ACC112 (cell line): ENCODE data around the gene JMJD1C.
"Not testable (repeated sequence)": the region's sequence is repeated elsewhere in the genome, so short reads cannot be mapped to it uniquely, and the experiment has no call there.

ENCODE experiments used
- H2AFZ ChIP-seq: fragments of 200-600 bp; sonication (generic); one replicate; pipeline ENCODE4 v1.6.0; 2017; ENCODE audit warnings: antibody characterized with exemption, low read length; ENCODE audit not compliant: unreplicated experiment
- H3K27ac ChIP-seq: fragments of 200-600 bp; sonication (generic); 2 replicates; pipeline ENCODE4 v1.5.1; 2014; ENCODE audit warnings: low read depth, mild to moderate bottlenecking, antibody characterized with exemption, low read length, moderate library complexity
- H3K27me3 ChIP-seq: fragments of 200-600 bp; sonication (generic); 2 replicates; pipeline ENCODE4 v1.6.1; 2014; ENCODE audit warnings: mild to moderate bottlenecking, antibody characterized with exemption, low read length, moderate library complexity, mixed read lengths; ENCODE audit not compliant: insufficient read depth
- H3K36me3 ChIP-seq: fragments of 200-600 bp; sonication (generic); 2 replicates; pipeline ENCODE4 v1.6.1; 2016; ENCODE audit warnings: mild to moderate bottlenecking, antibody characterized with exemption, low read length, moderate library complexity, mixed read lengths; ENCODE audit not compliant: insufficient read depth
- H3K4me1 ChIP-seq: fragments of 200-600 bp; sonication (generic); one replicate; pipeline ENCODE4 v1.6.1; 2016; ENCODE audit warnings: low read length, mixed read lengths; ENCODE audit not compliant: insufficient read depth, unreplicated experiment, control insufficient read depth
- H3K4me3 ChIP-seq: fragments of 200-600 bp; sonication (generic); 2 replicates; pipeline ENCODE4 v1.5.1; 2014; ENCODE audit warnings: mild to moderate bottlenecking, low read depth, low read length
- H3K79me2 ChIP-seq: fragments of 200-600 bp; sonication (generic); one replicate; pipeline ENCODE4 v1.6.0; 2016; ENCODE audit warnings: low read length; ENCODE audit not compliant: control insufficient read depth, unreplicated experiment, insufficient read depth

The JMJD1C gene

GRCh38 chr10:63161592-63161991 is 304.2 kb downstream of the JMJD1C start:
- Histone ChIP-seq H3K4me1 (peaks cover 3% of the 10 kb centered on the region), H3K27ac (no peak overlapping the region), H3K27me3 (no peaks in the 10 kb centered on the region), H2AFZ (no peak overlapping the region), H3K79me2 (no peaks in the 10 kb centered on the region), H3K4me3 (no peak overlapping the region), H3K36me3 (no peaks in the 10 kb centered on the region)

- no peak overlapping the region for H2AFZ ChIP-seq
- no peak overlapping the region for H3K27ac ChIP-seq
- no peaks in the 10 kb centered on the region for H3K27me3 ChIP-seq
- H3K79me2 ChIP-seq, result no peaks in the 10 kb centered on the region
- no peak overlapping the region for H3K4me3 ChIP-seq
- H3K36me3 ChIP-seq, result no peaks in the 10 kb centered on the region; the same call in 1 of the 2 replicates
- H3K4me1 ChIP-seq, result no peaks in the 10 kb centered on the region
These were observed 307.7 kb downstream of the JMJD1C start for GRCh38 chr10:63157845-63158624.

- peaks cover 5% of the 10 kb centered on the region for H3K79me2 ChIP-seq
- H3K36me3 ChIP-seq, result peaks cover 10% of the 10 kb centered on the region
- no peak overlapping the region for H3K27ac ChIP-seq
- no peaks in the 10 kb centered on the region for H3K27me3 ChIP-seq
- H3K4me3 ChIP-seq, result no peak overlapping the region
- no peak overlapping the region for H2AFZ ChIP-seq
- H3K4me1 ChIP-seq, result no peaks in the 10 kb centered on the region
These were observed 309.5 kb downstream of the JMJD1C start for GRCh38 chr10:63156236-63156635.

GRCh38 chr10:63155388-63156020 is 310.3 kb downstream of the JMJD1C start:
- Histone ChIP-seq H3K79me2 (peaks cover 9% of the 10 kb centered on the region), H3K27me3 (no peaks in the 10 kb centered on the region), H2AFZ (no peak overlapping the region), H3K4me3 (no peak overlapping the region), H3K27ac (no peak overlapping the region), H3K4me1 (no peaks in the 10 kb centered on the region), H3K36me3 (peaks cover 14% of the 10 kb centered on the region)

- H3K27me3 ChIP-seq, result no peaks in the 10 kb centered on the region
- H2AFZ ChIP-seq, result no peak overlapping the region
- H3K27ac ChIP-seq, result no peak overlapping the region
- no peaks in the 10 kb centered on the region for H3K4me1 ChIP-seq
- H3K36me3 ChIP-seq, result peaks cover 14% of the 10 kb centered on the region
- no peak overlapping the region for H3K4me3 ChIP-seq
- H3K79me2 ChIP-seq, result peaks cover 9% of the 10 kb centered on the region
These were observed 311.0 kb downstream of the JMJD1C start for GRCh38 chr10:63154546-63155387.

GRCh38 chr10:63153868-63154545 is 311.8 kb downstream of the JMJD1C start:
- H3K36me3 ChIP-seq, result peaks cover 14% of the 10 kb centered on the region
- H3K27me3 ChIP-seq, H3K4me3 ChIP-seq, H2AFZ ChIP-seq, H3K4me1 ChIP-seq, H3K27ac ChIP-seq: not testable (repeated sequence)
- H3K79me2 ChIP-seq, result peaks cover 15% of the 10 kb centered on the region

GRCh38 chr10:63150745-63151144 is 315.0 kb downstream of the JMJD1C start:
- H3K79me2 ChIP-seq, result peaks cover 41% of the 10 kb centered on the region
- H3K36me3 ChIP-seq, result peaks cover 19% of the 10 kb centered on the region
- H3K27ac ChIP-seq, result no peak overlapping the region
- no peaks in the 10 kb centered on the region for H3K27me3 ChIP-seq
- H3K4me3 ChIP-seq, result no peak overlapping the region
- no peak overlapping the region for H2AFZ ChIP-seq
- H3K4me1 ChIP-seq, result peaks cover 8% of the 10 kb centered on the region

- H3K27ac ChIP-seq, result no peak overlapping the region
- H2AFZ ChIP-seq, result no peak overlapping the region
- peaks cover 10% of the 10 kb centered on the region; the same call in 1 of the 2 replicates for H3K36me3 ChIP-seq
- H3K4me3 ChIP-seq, result no peak overlapping the region
- H3K79me2 ChIP-seq, result peaks cover 76% of the 10 kb centered on the region
- H3K27me3 ChIP-seq, result no peaks in the 10 kb centered on the region
- peaks cover 18% of the 10 kb centered on the region for H3K4me1 ChIP-seq
These were observed 319.3 kb downstream of the JMJD1C start for GRCh38 chr10:63146503-63146902.

GRCh38 chr10:63145782-63146181 is 320.0 kb downstream of the JMJD1C start:
- H3K79me2 ChIP-seq, result peaks cover 79% of the 10 kb centered on the region
- H3K4me1 ChIP-seq, result peaks cover 21% of the 10 kb centered on the region
- no peak overlapping the region for H3K27ac ChIP-seq
- no peak overlapping the region for H2AFZ ChIP-seq
- H3K27me3 ChIP-seq, result no peaks in the 10 kb centered on the region
- H3K36me3 ChIP-seq, result peaks cover 6% of the 10 kb centered on the region
- H3K4me3 ChIP-seq, result no peak overlapping the region; the same call in 1 of the 2 replicates

GRCh38 chr10:63143987-63144386 is 321.8 kb downstream of the JMJD1C start:
- Histone ChIP-seq H3K27me3 (no peaks in the 10 kb centered on the region), H3K36me3 (peaks cover 8% of the 10 kb centered on the region), H3K27ac (no peak overlapping the region), H2AFZ (no peak overlapping the region), H3K4me3 (no peak overlapping the region), H3K4me1 (peaks cover 21% of the 10 kb centered on the region), H3K79me2 (peaks cover 89% of the 10 kb centered on the region)
